DMS79 treated with DMSO at 0.1 percent for 48 hours (cell line): ENCODE measurements around the gene ADCY3.

Experiments used
- DNase-seq: peaks from one replicate; lab custom pipeline; 2025; lab: John Stamatoyannopoulos, UW

The ADCY3 gene

DNA sequence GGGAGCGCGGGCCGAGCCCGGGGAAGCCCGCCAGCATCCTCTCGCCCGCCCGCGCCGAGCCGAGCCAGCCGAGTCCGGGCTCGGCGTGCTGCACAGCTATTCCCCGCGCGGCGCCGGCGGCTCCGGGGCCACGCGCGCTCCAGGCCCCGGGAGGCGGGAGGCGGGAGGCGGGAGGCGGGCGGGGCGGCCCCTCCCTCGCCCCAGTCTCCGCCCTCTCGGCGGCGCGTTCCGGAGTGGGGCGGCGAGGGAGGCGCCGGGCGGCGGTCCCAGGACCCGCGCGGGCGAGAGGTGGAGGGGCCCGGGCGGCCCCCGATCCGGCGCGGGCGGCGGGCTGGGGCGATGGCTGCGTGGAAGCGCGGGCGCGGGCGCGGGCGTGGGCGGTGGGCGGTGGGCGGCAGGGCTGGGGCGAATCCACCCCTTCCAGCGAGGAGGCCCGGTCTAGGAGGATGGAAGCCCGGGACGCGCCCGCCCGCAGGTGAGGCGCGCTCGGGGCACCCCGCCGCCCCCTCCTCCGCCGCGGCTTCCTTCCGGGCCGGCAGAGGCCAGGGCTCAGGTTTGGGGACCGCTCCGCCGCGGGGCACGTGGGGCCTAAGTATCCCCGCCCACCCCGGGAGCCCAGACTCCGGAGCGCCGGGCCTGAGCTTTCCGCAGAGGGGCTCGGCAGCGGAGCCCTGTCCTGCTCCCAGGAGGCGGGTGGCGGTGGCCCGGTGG lies at the start of gene ADCY3:
Gene ADCY3 (minus strand): TSS at position 140 of the 711 bp plus-strand sequence. CDS start 1,250 bp downstream, outside the sequence.
- peak; percentile 35 for DNase-seq

- no peak for DNase-seq
Observed at GRCh38 chr2:24969784-24970183, 49.7 kb upstream of the ADCY3 start.

DNA sequence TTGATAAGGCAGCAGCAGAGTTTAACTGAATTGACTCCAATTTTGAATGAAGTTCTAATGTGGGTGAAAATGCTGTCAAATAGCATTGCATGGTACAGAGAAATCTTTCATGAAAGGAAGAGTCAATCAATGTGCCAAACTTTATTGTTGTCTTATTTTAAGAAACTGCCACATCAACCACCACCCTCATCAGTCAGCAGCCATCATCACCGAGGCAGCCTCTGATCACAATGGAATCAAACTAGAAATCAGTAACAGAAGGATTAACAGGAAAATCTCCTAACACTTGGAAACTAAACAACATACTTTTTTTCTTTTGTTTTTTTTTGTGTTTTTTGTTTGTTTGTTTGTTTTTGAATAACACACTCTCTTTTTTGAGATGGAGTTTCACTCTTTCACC lies 41.9 kb upstream of the ADCY3 start:
- DNase-seq: no peak

- no peak for DNase-seq
Observed at GRCh38 chr2:24959761-24960160, 39.7 kb upstream of the ADCY3 start.

DNA sequence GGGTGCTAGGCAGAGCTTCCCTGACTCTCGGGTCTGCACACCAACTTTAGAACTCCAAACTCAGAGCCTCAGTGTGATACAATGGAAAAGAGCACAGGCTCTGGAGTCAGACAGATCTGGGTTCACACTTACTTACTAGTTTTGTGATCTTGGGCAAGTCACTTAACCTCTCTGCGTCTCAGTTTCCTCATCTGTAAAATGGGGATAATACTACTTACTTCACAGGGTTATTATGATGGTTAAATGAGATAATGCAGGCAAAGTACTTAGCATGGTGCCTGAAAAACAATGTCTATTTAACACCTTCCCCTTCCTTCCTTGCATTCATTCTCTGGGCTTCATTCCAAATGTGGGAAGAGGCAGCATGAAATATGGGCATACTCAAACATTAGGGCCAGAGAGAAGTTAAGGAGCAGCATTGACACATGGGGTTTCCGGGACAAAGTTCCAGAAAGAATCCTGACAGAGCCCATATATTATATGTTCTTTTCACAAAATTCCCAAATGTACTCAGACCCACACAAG lies 38.4 kb upstream of the ADCY3 start:
- DNase-seq: no peak

DNA sequence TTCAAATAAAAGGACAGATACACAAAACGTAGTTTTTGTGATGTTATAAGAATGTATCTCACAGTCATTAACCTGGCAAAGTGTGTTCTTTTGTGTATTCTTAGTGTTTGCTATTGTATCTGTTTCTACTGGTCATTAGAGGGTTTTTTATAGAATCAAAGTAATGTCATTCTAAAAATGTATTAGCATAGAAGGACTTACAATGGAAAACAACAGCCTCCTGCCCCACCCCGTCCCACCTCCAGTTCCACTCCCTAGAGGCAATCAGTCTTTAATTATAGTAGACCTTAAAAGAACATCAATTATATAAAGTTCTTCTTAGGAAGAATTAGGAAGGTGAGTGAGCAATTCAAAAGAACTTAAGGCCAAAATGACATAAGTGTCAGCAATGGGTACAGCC lies 37.9 kb upstream of the ADCY3 start:
- DNase-seq: no peak

GRCh38 chr2:24957221-24957620 lies 37.2 kb upstream of the ADCY3 start:
- DNase-seq: no peak

- DNase-seq: no peak
Observed at GRCh38 chr2:24955921-24956320, 35.9 kb upstream of the ADCY3 start.

DNA sequence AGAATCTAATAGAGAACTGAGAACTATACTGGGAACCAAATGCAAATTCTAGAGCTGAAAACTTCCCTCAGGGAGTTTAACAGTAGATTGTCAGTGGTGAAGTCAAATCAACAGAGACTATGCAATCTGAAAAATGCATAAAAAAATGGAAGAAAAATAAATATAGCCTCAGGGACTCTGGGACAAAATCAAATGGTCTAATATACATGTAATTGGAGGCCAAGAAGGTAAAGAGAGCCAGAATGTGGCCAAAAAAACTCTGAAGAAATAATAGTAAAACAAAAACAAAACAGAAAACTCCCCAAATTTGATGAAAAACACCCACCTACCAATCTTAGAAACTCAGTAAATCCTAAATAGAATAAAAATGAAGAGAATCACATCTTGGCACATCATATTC lies 35.2 kb upstream of the ADCY3 start:
- DNase-seq: no peak

- no peak for DNase-seq
Observed at GRCh38 chr2:24950102-24950501, 30.1 kb upstream of the ADCY3 start.

GRCh38 chr2:24948506-24948905 lies 28.5 kb upstream of the ADCY3 start:
- DNase-seq: no peak

- DNase-seq: no peak
Observed at GRCh38 chr2:24947561-24948157, 27.6 kb upstream of the ADCY3 start.

DNA sequence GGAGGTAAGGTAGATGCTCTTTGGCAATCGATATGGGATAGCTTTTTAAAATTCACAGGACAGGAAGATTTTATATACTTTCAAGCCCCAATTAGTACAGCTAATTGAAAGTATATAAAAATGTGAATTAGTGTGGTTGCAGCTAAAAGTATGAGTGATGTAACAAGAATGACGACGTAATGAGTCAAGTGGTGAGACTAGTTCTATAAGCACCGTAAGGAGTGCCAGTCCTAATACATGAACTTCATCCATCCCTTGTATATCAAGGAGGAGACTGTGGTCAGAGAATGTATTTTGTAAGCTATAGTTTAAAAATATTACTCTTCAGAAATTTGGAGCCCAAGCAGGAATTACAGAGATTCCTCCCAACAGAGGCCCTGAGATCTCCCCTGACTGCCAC lies 25.9 kb upstream of the ADCY3 start:
- no peak for DNase-seq

GRCh38 chr2:24943427-24944053 lies 23.5 kb upstream of the ADCY3 start:
- no peak for DNase-seq

DNA sequence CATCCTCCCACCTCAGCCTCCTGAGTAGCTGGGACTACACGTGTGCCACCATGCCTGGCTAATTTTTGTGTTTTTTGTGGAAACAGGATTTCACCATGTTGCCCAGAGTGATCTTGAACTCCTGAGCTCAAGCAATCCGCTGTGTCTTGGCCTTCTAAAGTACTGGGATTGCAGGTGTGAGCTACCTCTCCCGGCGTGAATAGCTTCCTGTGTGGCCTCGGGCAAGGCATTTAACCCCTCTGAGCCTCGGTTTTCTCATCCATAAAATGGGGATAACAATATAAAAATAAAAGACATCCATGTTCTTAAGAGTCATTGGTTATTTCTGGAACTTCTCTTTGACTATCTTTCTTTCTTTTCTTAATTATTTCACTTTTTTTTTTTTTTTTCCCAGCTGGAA lies 19.3 kb upstream of the ADCY3 start:
- DNase-seq: no peak

DNA sequence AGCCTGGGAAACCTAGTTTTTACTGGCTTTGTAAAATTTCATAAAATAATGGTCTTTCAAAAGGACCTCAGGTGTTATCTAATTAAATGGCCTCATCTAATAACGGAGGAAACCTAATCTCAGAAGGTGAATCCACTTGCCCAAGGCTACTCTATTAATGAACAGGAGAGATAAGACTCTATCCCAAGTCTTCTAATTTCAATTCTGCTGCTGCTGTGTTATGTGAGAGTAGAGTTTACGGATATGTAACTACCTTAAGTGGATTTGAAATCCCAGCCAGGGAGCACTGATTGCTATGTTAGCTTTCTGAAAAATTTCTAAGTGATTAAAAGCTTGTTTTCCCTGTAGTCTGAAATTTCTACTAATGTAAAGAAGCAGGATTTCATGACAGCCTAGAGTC lies 17.2 kb upstream of the ADCY3 start:
- no peak for DNase-seq

DNA sequence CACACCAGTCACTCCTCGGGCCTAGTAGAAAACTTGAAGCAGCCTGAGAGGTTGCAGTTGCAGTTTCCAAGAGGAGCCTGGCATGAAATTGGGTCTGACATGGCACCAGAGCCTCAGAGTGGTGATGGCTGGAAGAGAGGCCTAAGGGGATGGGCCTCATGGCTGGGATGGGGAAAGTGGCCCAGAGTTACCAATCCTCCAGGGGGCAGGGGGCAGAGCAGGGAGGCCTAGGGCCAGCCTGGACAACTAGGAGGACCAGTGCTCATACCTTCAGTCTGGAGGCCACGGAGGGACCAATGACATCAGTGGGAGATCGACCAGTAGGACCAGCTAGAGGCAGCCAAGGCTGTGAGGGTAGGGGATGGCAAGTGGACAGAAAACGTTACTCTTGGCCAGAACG lies 15.1 kb upstream of the ADCY3 start:
- DNase-seq: no peak

DNA sequence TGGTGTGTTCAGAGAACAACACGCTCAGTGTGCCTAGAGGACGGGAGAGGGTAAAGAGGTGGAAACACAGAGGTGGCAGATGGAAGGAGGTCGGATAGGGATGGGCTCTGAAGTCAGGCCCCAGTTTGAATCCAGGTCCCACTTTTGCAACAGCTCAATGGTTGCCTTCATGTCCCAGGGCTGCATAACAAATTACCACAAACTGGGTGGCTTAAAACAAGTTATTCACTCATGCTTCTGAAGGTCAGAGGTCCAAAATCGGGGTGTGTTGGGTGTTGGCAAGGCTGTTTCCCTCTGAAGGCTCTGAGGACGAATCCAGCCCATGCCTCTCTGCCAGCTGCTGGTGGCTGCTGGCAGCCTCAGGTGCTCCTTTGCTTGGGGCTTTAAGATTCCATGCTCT lies 12.7 kb upstream of the ADCY3 start:
- no peak for DNase-seq

DNA sequence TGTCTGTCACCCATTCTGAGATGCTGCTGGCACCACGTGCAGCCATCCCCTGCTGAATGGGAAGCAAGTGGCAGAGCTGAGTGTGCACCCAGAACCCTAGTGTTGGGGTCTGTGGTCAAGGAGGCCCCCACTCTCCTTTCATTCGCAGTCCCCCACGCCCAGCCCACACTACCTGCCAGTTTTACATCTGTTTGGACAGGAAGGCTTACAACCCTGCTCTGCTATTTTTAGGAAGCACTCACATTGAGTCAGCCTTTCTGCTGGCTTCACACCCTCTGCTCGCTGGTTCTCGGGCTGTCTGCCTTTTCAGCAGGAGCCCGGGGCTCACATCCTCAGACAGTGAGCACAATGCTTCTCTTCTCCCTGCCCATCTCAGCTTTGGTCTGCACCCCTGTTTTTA lies 10.7 kb upstream of the ADCY3 start:
- DNase-seq: no peak

DNA sequence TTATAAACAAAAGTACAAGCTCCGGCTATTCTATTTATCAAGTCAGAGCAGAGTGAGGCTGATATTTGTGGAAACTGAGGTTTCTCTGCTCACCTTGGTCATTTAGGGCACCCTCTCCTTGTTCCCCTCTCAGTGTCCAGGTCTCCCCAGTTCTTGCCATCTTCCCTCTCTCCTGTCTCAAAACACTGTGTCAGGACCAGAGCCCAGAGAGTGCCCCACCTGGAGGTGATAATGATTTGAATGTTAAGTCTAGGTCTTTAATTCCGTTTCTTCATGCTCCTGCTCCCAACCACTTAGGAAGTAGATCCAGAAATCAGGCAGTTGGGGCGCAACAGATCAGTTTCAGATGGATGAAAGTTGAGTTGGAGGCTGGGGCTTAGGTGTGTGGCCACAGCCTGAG lies 9.2 kb upstream of the ADCY3 start:
- DNase-seq: no peak

GRCh38 chr2:24928036-24928435 lies 8.0 kb upstream of the ADCY3 start:
- no peak for DNase-seq

DNA sequence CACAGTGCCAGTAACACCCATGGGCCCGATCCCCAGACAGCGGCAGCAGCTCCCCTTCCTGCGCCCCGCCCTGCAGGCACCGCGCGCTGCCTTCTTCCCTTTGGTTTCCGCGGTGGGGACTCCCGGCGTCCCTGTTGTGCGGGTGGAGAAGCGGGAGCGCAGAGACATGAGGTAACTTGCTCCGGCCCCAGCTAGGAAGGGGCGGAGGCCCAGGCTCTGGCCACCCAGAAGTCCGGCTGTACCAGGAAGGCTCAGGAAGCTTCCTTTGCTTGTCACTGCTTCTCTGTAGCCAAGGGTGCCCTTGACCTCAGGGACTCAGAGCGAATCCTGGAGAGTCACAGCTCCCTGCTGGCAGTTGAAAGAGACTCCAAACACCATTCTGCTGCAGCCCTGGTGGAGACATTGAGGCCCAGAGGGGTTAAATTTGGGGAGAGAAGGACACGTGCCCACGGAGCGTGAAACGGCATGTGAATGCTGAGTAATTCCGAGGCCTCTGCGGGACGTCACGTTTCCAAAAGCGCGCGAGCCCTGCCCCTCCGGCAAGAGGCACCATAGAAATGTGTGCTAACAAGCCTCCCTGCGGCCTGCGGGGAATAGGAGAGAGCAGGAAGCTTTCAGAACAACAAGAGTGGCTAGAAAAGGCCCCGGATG lies 6.7 kb upstream of the ADCY3 start:
- DNase-seq: no peak

GRCh38 chr2:24926220-24926601 lies 6.2 kb upstream of the ADCY3 start:
- no peak for DNase-seq
